Hematopoietic multipotent progenitor cell treated with erythropoietin and hydrocortisone succinate and interleukin-3 and kit ligand, for 6 days (in vitro differentiated cells): Measurements from ENCODE around the gene OVCA2.

Experiments
- DNase-seq: peaks from one replicate; pipeline ENCODE4 v3.0.0-alpha.2; 2015

Gene OVCA2

GRCh38 chr17:2067048-2067561, 25.3 kb downstream of the OVCA2 start:
- no peak for DNase-seq

DNA sequence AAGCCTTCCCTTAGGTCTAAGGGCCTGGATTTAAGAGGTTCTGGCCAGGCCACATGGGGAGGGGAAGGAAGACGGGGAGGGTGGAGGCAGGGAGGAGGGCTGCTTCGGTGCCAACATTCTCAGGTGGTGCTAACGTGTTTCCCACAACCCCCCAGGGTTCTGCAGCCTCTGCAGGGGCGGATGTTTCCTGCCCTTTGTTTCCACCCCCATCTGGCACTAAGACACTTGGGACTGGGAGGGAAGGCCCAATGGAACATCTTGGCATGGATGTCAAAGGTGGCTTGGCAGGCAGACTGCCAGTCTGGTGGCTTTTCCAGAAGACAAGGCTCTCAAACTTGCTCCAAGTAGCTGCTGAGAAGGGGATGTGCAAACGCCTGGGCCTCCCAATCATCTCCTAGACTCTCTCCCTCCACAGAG, 25.8 kb downstream of the OVCA2 start:
- DNase-seq: no peak

DNA sequence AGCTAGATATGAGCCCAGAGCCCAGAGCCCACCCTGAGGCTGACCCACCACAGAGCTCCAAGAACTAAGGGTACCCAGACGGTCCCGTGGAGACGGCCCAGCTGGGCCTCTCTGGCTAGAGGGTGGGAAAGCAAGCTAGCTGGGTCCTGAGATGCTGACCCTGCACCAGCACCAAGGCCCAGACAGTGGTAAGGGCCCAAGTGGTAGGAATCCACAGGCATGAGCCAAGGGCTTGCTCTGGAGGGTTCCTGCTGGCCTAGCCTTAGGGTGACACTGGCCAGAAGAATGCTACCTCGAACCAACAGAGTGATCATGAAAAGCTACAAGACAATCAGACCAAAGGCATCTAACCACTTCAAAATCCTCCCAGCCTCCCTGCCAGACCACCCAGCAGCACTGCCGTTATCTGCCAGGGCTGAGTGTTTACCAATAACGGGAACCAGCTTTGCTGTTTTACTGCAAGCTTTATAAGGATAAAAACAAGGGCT, 26.3 kb downstream of the OVCA2 start:
- DNase-seq: no peak

GRCh38 chr17:2068519-2069051, 26.8 kb downstream of the OVCA2 start:
- no peak for DNase-seq

DNA sequence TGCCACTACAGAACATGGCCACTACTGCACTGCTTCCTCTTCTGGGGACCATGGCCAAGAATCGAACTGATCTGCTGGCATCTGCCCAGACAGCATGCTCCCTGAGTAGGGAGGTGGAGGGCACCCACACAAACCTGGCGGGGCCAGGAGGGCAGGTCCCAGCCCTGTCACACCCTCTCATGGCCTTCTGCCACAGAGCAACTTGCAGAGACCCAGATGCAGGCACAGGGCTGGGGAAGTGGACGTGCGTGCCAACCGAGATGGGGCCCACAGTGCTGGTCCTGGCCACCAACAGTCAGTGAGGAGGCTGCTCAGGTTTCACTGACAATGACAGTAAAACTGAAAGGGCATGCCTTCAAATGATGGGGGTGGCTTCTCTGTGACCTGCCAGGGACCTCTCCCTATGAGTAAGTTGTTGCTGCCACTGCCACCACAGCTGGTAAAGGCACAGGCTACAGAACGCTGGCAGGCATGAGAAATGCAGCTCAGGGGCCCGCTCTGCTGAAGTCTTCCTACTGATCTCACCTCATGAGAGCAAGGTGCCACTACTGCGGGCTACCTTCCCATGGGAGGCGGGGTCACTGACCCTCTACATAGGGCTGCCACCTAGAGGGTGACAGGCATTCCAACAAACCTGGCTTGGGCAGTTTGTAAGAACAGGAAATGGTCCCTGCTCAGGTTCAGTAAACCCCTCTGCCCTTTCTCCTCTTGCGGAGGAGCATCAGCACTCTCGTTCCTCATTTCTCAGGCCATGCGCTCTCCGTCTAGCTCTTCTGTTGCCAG, 28.6 kb downstream of the OVCA2 start:
- no peak for DNase-seq

- DNase-seq: no peak
Measured at GRCh38 chr17:2071024-2071385, 29.2 kb downstream of the OVCA2 start.

DNA sequence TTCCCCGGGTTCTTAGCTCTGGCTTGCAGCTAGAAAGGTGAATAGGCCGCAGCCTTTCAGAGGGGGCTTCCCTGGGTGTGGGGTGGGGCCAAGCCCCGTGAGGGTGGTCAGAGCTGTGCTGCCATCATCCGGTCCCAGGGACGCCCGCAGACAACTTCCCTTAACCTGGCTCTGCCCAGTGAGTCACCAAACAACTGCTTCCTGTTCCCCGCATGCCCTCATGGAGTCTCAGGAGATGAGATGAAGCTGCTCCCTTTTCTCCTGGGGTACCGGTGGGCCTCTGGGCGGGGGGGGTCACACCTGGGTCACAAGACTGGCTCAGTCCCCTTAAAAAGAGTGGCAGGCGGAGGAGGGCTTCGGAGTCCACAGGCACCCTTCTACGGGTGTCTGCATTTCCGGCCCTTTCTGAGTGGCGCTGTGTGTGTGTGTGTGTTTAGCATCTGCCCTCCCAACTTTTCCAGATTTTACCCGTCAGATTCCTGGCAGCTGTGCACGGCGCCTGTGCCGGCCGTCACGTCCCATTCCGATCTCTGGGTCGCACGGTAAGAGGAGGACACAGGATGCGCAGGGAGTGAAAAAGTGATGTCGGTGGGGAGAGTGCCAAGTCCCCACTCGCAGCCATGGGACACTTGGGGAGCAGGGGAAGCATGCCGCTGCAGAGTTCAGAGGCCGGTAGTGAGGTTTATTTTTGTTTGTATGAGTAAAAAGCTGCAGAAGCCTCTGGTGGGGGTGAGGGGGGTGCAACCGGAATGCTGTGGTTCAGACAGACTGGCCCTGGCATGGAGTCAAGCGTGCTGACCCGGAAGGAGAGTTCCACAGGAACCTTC, 29.8 kb downstream of the OVCA2 start:
- no peak for DNase-seq

DNA sequence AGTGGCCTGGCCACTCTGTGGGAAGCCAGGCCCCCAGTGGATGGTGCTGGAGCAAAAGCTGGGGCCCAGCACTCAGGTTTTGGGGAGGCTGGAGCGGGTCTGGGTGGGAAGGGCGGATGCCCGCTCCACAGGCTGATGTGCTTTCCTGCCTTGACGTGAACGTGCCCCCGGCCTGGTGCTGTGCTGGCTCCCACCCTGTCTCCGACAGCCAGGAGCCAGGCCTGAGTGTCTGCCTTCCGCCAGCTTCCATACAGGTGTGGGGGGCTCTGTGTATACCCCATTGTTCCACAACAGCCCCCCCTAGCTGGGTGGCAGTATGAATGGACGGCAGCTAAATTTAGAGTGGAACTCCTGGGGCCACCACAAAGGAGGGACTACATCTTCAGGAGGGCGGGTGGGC, 33.1 kb downstream of the OVCA2 start:
- DNase-seq: no peak

GRCh38 chr17:2075336-2076086, 33.7 kb downstream of the OVCA2 start:
- DNase-seq: no peak

- no peak for DNase-seq
Measured at GRCh38 chr17:2076087-2076984, 34.5 kb downstream of the OVCA2 start.

GRCh38 chr17:2077040-2077439, 35.2 kb downstream of the OVCA2 start:
- DNase-seq: no peak

- DNase-seq: no peak
Measured at GRCh38 chr17:2081564-2081963, 39.7 kb downstream of the OVCA2 start.

GRCh38 chr17:2082003-2082781, 40.4 kb downstream of the OVCA2 start:
- no peak for DNase-seq

DNA sequence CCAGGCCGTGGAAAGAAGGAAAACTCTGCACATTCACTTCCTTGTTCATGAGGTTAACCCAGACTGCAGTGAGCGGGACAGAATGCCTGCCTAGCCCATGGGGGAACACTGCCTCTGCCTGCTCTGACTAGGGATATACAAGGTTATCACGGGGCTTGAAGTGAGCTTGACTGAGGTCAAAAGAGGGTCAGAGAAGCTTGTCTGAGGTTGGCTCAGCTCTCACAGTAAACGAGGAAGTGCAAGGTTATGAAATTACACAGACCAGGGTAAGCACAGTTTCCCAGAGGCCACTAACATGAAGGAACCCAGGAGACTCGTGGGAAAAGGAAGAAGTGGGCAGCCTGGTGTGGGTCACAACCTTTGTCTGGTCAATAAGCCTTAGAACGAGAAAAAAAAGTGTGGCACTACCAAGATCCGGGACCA, 41.8 kb downstream of the OVCA2 start:
- DNase-seq: peak; percentile 48

- no peak for DNase-seq
Measured at GRCh38 chr17:2084036-2084765, 42.4 kb downstream of the OVCA2 start.

DNA sequence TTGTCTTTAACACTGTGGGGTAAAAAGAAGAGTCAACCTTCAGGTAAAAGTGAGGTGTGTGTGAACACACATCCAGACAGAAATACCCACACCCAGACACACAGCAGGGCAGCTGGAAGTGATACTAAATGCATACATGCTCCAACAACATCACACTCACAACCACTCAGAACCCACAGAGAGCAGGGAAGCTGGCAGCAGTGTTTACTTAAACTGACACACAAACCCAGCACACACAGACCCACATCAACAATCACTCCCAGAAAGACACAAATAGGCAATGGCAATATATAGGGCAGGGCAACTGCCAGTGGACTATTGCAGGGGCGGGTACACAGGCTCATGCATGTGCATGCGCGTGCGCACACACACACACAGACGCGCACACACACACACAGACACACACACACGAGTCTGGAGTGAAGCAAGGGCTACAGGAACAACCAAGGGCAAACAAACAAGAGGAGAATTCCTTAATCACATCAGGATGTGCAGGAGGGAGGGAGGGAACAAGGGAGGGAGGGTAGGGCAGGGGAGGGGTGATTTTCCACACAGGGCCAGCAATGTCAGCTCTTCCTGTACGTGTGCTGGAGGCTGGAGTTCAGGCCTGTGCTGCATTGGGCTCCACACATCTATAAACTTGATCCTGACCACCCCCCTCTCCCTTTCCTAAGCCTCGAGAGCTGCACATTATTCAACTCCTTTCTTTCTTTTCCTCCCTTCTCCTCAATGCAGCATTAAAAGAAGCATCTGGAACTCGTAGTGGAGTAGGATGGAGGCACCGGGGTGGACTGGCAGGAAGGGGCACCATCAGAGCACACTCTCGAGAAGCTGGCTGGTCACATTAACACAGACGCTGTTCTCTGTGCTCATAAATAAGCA, 43.2 kb downstream of the OVCA2 start:
- DNase-seq: no peak

DNA sequence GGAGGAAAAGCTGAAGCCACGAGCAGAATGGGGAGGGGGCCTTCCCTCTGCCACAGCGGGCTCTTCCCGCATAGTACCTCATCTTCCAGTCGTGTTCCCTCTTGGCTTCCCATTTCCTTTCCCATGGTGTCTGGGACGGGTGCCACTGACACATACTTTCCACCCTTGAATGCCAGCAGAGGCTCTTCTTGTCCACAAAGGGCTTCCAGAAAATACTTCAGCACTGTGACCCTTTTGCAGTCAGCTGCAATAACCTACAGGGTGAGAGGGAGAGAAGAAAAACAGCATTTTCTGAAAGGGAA, 43.8 kb downstream of the OVCA2 start:
- no peak for DNase-seq

- no peak for DNase-seq
Measured at GRCh38 chr17:2086306-2086705, 44.5 kb downstream of the OVCA2 start.

GRCh38 chr17:2087597-2088211, 45.9 kb downstream of the OVCA2 start:
- peak; percentile 77 for DNase-seq
